PC-9 (cell line): ENCODE results near the gene TMEM50B. TPM values are rescaled to one million over a fixed set of nuclear protein-coding genes. Genes with fewer than 3 reads are reported as not detected.

Experiments used
- BruUV-seq: library from RNA; stranded (reverse); fragments of 400-500 nt; replicated peaks from 2 replicates; lab custom pipeline; 2021; lab: Mats Ljungman, UMichigan
- CTCF ChIA-PET: fragments of 300-600 bp; sonication (Branson Sonifier 250); formaldehyde crosslinking; loops from one replicate; lab custom pipeline; 2022; ENCODE audit warnings: antibody characterized with exemption; lab: Charles Lee
- POLR2A ChIA-PET: fragments of 300-600 bp; sonication (Branson Sonifier 250); formaldehyde crosslinking; loops from one replicate; lab custom pipeline; 2022; ENCODE audit warnings: antibody characterized with exemption; ENCODE audit not compliant: unreplicated experiment; lab: Charles Lee
- DNase-seq, 2 experiments: peaks; one replicate each; pipeline versions ENCODE4 v3.0.0 to v3.0.0-alpha.2; 2015 to 2022; ENCODE audit warnings: mixed read lengths in 1 of 2
- H2AFZ ChIP-seq: fragments of 200-600 bp; sonication (generic); 2 replicates; pipeline ENCODE4 v1.8.1; 2017; ENCODE audit warnings: antibody characterized with exemption
- H3F3A ChIP-seq: fragments of 200-600 bp; sonication (generic); 2 replicates; pipeline ENCODE4 v1.8.1; 2017; ENCODE audit warnings: antibody characterized with exemption, mild to moderate bottlenecking, low read depth; ENCODE audit not compliant: insufficient read depth
- H3K27ac ChIP-seq: fragments of 200-600 bp; sonication (generic); 2 replicates; pipeline ENCODE4 v1.6.1; 2016; ENCODE audit warnings: mixed run types
- H3K27me3 ChIP-seq: fragments of 200-600 bp; sonication (generic); 2 replicates; pipeline ENCODE4 v1.6.1; 2016; ENCODE audit warnings: low read depth, mixed run types; ENCODE audit not compliant: insufficient read depth
- H3K36me3 ChIP-seq: fragments of 200-600 bp; sonication (generic); 2 replicates; pipeline ENCODE4 v1.6.1; 2016; ENCODE audit warnings: low read depth, mixed run types
- H3K4me1 ChIP-seq: fragments of 200-600 bp; sonication (generic); replicated peaks from 2 replicates; pipeline ENCODE4 v1.6.1; 2016; ENCODE audit warnings: mixed run types; ENCODE audit not compliant: insufficient read depth
- H3K4me2 ChIP-seq: fragments of 200-600 bp; sonication (generic); 2 replicates; pipeline ENCODE4 v1.6.1; 2017; ENCODE audit warnings: mixed run types
- H3K4me3 ChIP-seq: fragments of 200-600 bp; sonication (generic); 2 replicates; pipeline ENCODE4 v1.6.1; 2016; ENCODE audit warnings: mixed run types
- H3K79me2 ChIP-seq: fragments of 200-600 bp; sonication (generic); 2 replicates; pipeline ENCODE4 v1.6.1; 2017; ENCODE audit warnings: low read depth, mixed run types
- H3K9me2 ChIP-seq: fragments of 200-600 bp; sonication (generic); 2 replicates; pipeline ENCODE4 v1.8.1; 2017; ENCODE audit warnings: mild to moderate bottlenecking; ENCODE audit not compliant: insufficient read depth
- H3K9me3 ChIP-seq: fragments of 200-600 bp; sonication (generic); 2 replicates; pipeline ENCODE4 v1.8.1; 2016; ENCODE audit warnings: low read depth; ENCODE audit not compliant: insufficient read depth
- H4K20me1 ChIP-seq: fragments of 200-600 bp; sonication (generic); 2 replicates; pipeline ENCODE4 v1.8.1; 2017; ENCODE audit not compliant: insufficient read depth
- EZH2 ChIP-seq: fragments of 200-600 bp; sonication (generic); IDR thresholded peaks from 2 replicates; pipeline ENCODE4 v1.8.0; 2017; ENCODE audit warnings: antibody characterized with exemption, low read depth
- intact Hi-C: fragments of 100-400 bp; cut with micrococcal nuclease; formaldehyde crosslinking; loops from one replicate; pipeline ENCODE4 v1.10.0; 2022; ENCODE audit not compliant: unreplicated experiment
- total RNA-seq: library from RNA; stranded (reverse); gene quantifications from 2 replicates; pipeline ENCODE4 v1.2.3, GENCODE V29; 2021
- TF ChIP-seq, protein P1 (sequence below): fragments of 200-600 bp; sonication (generic); conservative IDR thresholded peaks from 2 replicates; pipeline ENCODE4 v1.6.1; 2017; ENCODE audit warnings: mixed run types, antibody characterized with exemption, mild to moderate bottlenecking, moderate library complexity

TMEM50B gene
- total RNA-seq, 1 experiment from 2014 or later = 11.7 TPM

DNA sequence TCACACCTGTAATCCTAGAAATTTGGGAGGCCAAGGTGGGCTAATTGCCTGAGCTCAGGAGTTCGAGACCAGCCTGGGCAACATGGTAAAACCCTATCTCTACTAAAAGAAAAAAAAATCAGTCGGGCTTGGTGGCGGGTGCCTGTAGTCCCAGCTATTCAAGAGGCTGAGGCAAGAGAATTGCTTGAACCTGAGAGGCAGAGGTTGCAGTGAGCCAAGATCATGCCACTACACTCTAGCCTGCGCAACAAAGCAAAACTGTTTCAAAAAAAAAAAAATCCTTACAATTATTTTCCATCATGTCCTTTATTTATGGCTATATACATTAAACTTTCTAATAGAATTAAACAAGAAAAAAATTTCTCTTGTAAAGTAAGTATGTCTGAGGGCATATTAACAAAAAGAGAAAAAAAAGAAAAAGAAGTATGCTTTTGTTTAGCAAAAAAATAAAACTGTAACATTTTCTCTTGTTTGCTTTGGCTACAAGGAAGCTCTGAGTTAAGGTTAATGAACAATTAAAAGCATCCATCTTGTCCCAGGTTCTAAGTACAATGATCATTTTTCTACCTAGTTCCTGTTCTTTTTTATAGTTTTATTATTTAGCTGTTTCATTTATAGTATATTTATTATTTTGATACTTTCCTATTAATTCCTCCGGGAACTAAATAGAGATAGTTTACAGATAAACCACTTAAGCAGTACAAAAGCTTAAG, 18.1 kb downstream of the TMEM50B start:
- Histone ChIP-seq H2AFZ (no peak overlapping the region), H3K79me2 (no peaks in the 10 kb centered on the region), H3K9me3 (no peaks in the 10 kb centered on the region), H3F3A (no peaks in the 10 kb centered on the region), H3K9me2 (no peaks in the 10 kb centered on the region), H3K4me1 (no peaks in the 10 kb centered on the region), H4K20me1 (no peaks in the 10 kb centered on the region), H3K27me3 (no peaks in the 10 kb centered on the region), H3K27ac (no peak overlapping the region), H3K36me3 (no peaks in the 10 kb centered on the region), H3K4me3 (no peak overlapping the region), H3K4me2 (no peak overlapping the region)
- TF ChIP-seq, protein P1, sequence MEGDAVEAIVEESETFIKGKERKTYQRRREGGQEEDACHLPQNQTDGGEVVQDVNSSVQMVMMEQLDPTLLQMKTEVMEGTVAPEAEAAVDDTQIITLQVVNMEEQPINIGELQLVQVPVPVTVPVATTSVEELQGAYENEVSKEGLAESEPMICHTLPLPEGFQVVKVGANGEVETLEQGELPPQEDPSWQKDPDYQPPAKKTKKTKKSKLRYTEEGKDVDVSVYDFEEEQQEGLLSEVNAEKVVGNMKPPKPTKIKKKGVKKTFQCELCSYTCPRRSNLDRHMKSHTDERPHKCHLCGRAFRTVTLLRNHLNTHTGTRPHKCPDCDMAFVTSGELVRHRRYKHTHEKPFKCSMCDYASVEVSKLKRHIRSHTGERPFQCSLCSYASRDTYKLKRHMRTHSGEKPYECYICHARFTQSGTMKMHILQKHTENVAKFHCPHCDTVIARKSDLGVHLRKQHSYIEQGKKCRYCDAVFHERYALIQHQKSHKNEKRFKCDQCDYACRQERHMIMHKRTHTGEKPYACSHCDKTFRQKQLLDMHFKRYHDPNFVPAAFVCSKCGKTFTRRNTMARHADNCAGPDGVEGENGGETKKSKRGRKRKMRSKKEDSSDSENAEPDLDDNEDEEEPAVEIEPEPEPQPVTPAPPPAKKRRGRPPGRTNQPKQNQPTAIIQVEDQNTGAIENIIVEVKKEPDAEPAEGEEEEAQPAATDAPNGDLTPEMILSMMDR = no peak
- TF ChIP-seq EZH2 = no peak
- CTCF ChIA-PET = interaction anchor here (0.6 kb wide), 1 partner anchor 817 kb away, joined by 3 read pairs; no protein-coding TSS in a partner anchor
- intact Hi-C loops = no loop called here
- DNase-seq = no peak
- no TSS peak for BruUV-seq
- POLR2A ChIA-PET = no interaction called here

DNA sequence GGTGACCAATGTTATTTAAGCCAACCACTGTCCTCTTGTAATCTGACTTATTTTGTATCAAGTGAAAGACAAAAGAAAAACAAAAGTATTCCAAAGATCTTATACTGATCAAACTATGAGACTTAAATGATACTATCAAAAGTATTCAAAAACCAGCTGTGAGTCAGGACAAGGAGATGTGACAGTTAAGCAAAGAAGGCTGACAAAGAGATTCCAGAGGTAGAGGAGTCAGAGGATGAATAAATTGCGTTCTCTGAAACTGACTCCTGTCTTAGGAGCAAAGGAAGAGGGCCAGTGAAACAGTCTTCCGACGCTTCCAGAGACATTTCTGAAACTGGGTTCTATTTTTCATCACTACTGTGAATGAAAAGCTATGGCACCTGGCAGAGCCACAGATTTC, 20.9 kb downstream of the TMEM50B start:
- no peaks in the 10 kb centered on the region for H3K9me3 ChIP-seq
- no peak for TF ChIP-seq EZH2
- TF ChIP-seq, protein P1 = no peak
- ChIA-PET POLR2A (no interaction called here), CTCF (interaction anchor here (0.7 kb wide), 1 partner anchor 259 kb away, joined by 6 read pairs; no protein-coding TSS in a partner anchor)
- no peak overlapping the region for H2AFZ ChIP-seq
- no peaks in the 10 kb centered on the region for H3K36me3 ChIP-seq
- no peak overlapping the region for H3K4me2 ChIP-seq
- DNase-seq = no peak
- no peaks in the 10 kb centered on the region for H4K20me1 ChIP-seq
- H3K9me2 ChIP-seq = no peaks in the 10 kb centered on the region
- BruUV-seq = no TSS peak
- intact Hi-C loops = no loop called here
- H3K79me2 ChIP-seq = no peaks in the 10 kb centered on the region
- H3K4me1 ChIP-seq = no peaks in the 10 kb centered on the region
- no peaks in the 10 kb centered on the region for H3K27me3 ChIP-seq
- H3F3A ChIP-seq = no peaks in the 10 kb centered on the region
- no peak overlapping the region for H3K27ac ChIP-seq
- H3K4me3 ChIP-seq = no peak overlapping the region

DNA sequence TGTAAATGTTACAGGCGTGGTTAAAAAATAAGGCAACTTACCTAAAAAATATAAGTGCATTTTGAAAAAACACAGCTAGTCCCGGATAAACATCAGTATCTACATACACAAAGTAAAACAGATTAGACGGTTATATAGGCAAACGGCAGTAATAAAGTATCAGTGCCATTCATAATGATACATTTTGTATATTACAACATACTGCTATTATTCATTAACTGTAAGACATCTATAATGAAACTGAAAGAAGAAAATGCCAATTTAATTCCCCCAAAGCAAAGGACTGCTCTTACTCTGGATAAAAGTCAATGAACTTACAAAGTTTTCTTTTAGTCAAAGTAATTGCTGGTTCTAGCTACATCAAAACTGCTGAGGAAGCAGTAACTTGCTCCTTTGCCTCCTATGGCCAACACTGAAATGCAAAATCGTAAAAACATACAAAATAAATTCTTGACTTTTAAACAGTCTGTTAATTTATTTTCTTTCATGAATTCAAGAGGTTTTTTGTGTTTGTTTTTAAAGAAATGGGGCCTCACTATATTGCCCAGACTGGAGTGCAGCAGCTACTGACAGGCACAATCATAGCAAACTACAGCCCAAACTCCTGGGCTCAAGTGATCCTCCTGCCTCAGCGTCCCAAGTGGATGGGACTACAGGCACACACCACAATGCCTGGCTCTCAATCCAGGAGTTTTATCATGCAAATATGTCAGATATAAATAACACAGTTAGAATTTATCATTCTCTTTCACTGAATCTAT, 23.9 kb downstream of the TMEM50B start:
- Histone ChIP-seq H3K36me3 (no peaks in the 10 kb centered on the region), H3K9me2 (no peaks in the 10 kb centered on the region), H4K20me1 (no peaks in the 10 kb centered on the region), H3K4me2 (no peak overlapping the region), H3F3A (no peaks in the 10 kb centered on the region), H3K4me3 (no peak overlapping the region), H2AFZ (no peak overlapping the region), H3K4me1 (no peaks in the 10 kb centered on the region), H3K27me3 (no peaks in the 10 kb centered on the region), H3K79me2 (no peaks in the 10 kb centered on the region), H3K9me3 (no peaks in the 10 kb centered on the region), H3K27ac (no peak overlapping the region)
- CTCF ChIA-PET = no interaction called here
- TF ChIP-seq, protein P1 = no peak
- TF ChIP-seq EZH2 = no peak
- DNase-seq = no peak
- intact Hi-C loops = no loop called here
- POLR2A ChIA-PET = no interaction called here
- no TSS peak for BruUV-seq
